ENCODE data around the gene FIZ1.

Gene FIZ1

DNA sequence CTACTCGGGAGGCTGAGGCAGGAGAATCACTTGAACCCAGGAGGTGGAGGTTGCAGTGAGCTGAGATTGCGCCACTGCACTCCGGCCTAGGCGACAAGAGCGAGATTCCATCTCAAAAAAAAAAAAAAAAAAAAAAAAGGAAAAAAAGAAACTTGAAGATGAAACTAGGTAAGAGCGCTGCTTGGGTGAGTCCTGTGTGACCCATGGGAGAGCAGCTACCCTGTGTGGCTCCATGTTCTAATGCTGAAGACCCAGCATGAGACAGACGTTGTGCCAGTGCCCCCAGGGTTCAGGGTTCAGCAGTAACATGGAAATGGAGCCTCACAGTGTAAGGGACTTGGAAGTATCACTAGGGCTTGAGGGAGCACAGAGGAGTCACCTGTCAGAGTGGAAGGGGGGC is 19.1 kb upstream of the FIZ1 start:
- TF ChIP-seq, protein P1, sequence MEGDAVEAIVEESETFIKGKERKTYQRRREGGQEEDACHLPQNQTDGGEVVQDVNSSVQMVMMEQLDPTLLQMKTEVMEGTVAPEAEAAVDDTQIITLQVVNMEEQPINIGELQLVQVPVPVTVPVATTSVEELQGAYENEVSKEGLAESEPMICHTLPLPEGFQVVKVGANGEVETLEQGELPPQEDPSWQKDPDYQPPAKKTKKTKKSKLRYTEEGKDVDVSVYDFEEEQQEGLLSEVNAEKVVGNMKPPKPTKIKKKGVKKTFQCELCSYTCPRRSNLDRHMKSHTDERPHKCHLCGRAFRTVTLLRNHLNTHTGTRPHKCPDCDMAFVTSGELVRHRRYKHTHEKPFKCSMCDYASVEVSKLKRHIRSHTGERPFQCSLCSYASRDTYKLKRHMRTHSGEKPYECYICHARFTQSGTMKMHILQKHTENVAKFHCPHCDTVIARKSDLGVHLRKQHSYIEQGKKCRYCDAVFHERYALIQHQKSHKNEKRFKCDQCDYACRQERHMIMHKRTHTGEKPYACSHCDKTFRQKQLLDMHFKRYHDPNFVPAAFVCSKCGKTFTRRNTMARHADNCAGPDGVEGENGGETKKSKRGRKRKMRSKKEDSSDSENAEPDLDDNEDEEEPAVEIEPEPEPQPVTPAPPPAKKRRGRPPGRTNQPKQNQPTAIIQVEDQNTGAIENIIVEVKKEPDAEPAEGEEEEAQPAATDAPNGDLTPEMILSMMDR (conservative IDR thresholded peaks at IDR 0.05; ENCODE audit: low read length): no peak
- DNase-seq (ENCODE audit: low read depth): no peak
- H3K4me3 ChIP-seq (ENCODE audit: low read length): no peak overlapping the region

DNA sequence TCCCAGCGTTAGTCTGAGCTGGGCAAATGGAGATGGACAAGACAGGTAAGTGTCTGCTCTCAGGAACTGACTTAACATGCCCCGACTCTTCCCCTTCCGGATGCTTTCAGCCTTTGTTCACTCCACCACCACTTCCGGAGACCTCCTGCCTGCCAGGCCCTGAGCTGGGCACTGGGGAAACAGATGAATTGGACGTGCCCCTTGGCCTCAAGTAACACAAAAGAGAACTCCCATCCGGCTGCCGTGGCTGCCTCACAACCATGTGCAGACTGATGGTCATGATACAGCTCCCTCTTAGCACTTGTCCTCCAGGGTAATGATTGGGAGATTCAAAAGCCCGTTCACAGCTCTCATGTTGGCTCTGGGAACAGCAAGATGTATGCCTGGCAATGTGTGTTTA is 18.1 kb upstream of the FIZ1 start:
- no peak for DNase-seq (ENCODE audit: low read depth)
- H3K4me3 ChIP-seq (ENCODE audit: low read length): no peak overlapping the region
- TF ChIP-seq, protein P1 (conservative IDR thresholded peaks at IDR 0.05; ENCODE audit: low read length): no peak

DNA sequence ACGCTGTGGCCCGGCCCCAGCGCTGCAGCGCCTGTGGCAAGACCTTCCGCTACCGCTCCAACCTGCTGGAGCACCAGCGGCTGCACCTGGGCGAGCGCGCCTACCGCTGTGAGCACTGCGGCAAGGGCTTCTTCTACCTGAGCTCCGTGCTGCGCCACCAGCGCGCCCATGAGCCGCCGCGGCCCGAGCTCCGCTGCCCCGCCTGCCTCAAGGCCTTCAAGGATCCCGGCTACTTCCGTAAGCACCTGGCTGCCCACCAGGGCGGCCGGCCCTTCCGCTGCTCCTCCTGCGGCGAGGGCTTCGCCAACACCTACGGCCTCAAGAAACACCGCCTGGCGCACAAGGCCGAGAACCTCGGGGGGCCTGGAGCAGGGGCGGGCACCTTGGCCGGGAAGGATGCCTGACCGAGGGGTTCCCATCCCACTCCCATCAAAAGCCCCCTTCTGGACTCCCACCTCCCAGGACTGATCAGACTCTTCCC is 17.1 kb upstream of the FIZ1 start:
- H3K4me3 ChIP-seq (ENCODE audit: low read length): no peak overlapping the region
- DNase-seq (ENCODE audit: low read depth): no peak
- TF ChIP-seq, protein P1 (conservative IDR thresholded peaks at IDR 0.05; ENCODE audit: low read length): no peak

DNA sequence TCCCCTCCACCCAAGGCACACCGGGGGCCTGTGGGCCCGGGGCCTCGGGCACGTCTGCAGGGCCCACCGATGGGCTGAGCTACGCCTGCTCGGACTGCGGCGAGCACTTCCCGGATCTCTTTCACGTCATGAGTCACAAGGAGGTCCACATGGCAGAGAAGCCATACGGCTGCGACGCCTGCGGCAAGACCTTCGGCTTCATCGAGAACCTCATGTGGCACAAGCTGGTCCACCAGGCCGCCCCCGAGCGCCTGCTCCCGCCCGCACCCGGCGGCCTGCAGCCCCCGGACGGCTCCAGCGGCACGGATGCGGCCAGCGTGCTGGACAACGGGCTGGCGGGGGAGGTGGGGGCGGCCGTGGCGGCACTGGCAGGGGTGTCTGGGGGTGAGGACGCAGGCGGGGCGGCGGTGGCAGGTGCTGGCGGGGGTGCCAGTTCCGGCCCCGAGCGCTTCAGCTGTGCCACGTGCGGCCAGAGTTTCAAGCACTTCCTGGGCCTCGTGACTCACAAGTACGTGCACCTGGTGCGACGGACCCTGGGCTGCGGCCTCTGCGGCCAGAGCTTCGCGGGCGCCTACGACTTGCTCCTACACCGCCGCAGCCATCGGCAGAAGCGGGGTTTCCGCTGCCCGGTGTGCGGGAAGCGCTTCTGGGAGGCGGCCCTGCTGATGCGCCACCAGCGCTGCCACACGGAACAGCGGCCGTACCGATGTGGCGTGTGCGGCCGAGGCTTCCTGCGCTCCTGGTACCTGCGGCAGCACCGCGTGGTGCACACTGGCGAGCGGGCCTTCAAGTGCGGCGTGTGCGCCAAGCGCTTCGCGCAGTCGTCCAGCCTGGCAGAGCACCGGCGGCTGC is 16.5 kb upstream of the FIZ1 start:
- H3K4me3 ChIP-seq (ENCODE audit: low read length): no peak overlapping the region
- TF ChIP-seq, protein P1 (conservative IDR thresholded peaks at IDR 0.05; ENCODE audit: low read length): no peak
- no peak for DNase-seq (ENCODE audit: low read depth)

DNA sequence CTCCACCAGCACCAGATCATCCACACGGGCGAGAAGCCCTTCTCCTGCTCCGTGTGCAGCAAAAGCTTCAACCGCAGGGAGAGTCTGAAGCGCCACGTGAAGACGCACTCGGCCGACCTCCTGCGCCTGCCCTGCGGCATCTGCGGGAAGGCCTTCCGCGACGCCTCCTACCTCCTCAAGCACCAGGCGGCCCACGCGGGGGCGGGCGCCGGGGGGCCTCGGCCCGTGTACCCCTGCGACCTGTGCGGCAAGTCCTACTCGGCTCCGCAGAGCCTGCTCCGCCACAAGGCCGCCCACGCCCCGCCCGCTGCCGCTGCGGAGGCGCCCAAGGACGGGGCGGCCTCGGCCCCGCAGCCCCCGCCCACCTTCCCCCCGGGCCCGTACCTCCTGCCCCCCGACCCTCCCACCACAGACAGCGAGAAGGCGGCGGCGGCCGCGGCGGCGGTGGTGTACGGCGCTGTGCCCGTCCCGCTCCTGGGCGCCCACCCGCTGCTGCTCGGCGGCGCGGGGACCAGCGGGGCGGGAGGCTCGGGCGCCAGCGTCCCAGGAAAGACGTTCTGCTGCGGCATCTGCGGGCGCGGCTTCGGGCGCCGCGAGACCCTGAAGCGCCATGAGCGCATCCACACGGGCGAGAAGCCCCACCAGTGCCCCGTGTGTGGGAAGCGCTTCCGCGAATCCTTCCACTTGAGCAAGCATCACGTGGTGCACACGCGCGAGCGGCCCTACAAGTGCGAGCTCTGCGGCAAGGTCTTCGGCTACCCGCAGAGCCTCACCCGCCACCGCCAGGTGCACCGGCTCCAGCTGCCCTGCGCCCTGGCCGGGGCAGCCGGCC is 15.6 kb upstream of the FIZ1 start:
- no peak overlapping the region for H3K4me3 ChIP-seq (ENCODE audit: low read length)
- no peak for DNase-seq (ENCODE audit: low read depth)
- TF ChIP-seq, protein P1 (conservative IDR thresholded peaks at IDR 0.05; ENCODE audit: low read length): no peak

DNA sequence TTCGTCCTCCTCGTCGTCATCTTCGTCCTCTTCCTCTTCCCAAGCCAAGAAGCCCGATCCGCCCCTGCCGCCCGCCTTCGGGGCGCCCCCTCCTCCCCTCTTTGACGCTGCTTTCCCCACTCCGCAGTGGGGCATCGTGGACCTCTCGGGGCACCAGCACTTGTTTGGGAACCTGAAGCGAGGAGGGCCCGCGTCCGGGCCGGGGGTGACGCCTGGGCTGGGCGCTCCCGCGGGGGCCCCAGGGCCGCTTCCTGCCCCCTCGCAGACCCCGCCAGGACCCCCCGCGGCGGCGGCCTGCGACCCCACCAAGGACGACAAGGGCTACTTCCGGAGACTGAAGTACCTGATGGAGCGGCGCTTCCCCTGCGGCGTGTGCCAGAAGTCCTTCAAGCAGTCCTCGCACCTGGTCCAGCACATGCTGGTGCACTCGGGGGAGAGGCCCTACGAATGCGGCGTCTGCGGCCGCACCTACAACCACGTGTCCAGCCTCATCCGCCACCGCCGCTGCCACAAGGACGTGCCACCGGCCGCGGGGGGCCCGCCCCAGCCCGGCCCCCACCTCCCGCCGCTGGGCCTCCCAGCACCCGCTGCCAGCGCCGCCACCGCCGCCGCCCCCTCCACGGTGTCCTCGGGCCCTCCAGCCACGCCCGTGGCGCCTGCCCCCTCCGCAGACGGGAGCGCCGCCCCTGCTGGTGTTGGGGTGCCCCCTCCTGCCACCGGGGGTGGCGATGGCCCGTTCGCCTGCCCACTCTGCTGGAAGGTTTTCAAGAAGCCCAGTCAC is 14.8 kb upstream of the FIZ1 start:
- TF ChIP-seq, protein P1 (conservative IDR thresholded peaks at IDR 0.05; ENCODE audit: low read length): no peak
- no peak overlapping the region for H3K4me3 ChIP-seq (ENCODE audit: low read length)
- DNase-seq (ENCODE audit: low read depth): no peak
